ENCODE data around the gene BROX.
"Not testable (repeated sequence)": the region's sequence is repeated elsewhere in the genome, so short reads cannot be mapped to it uniquely, and the experiment has no call there.

The BROX gene

DNA sequence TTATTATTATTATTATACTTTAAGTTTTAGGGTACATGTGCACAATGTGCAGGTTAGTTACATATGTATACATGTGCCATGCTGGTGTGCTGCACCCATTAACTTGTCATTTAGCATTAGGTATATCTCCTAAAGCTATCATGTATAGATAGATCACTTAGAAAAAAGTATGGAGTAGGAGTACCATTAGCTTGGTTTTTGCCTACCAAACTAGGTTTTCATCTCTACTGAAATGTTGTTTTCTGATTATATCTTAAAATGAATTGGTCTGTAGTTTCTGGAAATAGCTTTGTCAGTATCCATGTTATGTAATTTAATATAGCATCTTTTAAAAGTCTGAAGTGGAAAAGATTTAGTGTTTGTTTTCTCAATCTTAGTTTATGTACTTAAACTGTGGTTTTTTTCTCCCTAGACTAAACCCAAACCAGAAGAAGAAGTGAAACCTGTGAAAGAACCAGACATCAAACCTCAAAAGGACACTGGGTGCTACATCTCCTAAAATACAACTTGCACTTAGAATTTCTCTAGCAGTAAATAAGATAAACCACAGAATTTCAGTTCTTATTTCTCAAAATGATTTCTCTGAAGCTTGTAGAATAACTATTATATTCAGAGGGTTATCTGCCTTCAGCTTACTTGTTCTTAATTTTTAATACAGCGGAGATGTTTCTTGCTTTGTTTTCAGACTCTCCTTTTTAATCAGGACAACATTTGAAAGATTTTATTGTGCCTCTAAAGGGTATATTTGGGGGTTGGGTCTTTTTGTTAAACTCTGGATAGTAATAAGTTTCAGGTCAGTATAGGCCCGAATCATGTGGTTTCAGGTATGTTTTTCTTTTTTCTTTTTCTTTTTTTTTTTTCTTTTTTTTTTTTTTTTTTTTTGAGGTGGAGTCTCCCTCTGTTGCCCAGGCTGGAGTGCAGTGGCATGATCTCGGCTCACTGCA is 20.1 kb downstream of the BROX start:
- no peak for DNase-seq

DNA sequence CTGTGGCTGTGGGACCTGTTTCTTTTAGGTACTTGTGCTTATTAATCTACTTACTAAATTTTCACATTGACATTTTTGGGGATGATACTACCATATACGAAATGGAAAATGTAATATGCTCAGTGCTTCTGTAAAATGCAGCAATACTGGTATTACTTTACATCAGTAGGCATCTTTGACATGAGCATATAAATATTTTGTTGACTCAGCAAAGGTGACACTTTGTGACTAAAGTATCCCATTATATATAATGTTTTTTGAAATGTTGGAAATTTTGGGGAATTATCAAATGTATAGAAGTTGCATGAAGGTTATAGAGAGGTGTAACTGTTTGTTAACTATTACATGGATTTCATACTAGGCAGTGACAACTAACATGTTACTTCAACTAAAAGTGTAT is 22.4 kb downstream of the BROX start:
- DNase-seq, result no peak

DNA sequence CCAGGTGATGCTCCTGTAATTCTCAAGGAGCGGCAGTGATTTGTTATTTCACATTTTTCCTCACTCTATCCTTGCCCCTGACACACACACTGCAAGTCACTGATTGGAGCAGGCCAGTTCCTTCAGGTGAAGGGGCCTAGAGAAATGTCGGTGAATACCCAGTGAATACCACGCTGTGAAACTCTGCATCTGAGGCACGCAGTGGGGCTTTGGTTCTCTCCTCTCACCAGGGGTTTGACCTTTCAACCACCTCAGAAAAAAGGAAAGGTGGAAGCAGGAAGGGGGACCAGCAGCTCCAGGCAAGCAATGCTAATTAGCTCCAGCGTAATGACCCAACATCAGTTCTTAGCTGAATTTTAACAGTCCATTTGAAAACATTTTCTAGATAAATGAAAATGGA is 24.1 kb downstream of the BROX start:
- DNase-seq, result no peak

DNA sequence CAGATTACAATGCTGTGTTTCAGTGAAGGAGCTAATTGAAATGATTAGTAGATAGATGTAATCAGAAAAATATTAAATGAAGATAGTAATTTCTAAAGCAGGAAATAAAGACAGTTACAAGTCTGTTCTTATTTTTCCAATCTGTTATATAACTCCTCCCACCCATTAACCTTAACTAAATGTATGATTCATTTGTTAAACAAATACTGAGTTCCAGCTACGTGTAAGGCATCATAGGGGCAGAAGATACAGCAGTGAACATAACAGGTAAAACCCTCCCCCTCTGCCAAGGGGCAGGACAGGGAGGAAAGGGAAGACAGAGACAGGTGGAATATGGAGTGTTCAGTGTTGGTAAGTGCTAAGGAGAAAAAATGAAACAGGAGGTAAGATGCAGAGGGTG is 24.6 kb downstream of the BROX start, which contains the start of gene FAM177B:
TSS of gene FAM177B (plus strand) at position 231 of the 400 bp plus-strand sequence. CDS start 9,344 bp downstream, outside the sequence.
- no peak for DNase-seq

DNA sequence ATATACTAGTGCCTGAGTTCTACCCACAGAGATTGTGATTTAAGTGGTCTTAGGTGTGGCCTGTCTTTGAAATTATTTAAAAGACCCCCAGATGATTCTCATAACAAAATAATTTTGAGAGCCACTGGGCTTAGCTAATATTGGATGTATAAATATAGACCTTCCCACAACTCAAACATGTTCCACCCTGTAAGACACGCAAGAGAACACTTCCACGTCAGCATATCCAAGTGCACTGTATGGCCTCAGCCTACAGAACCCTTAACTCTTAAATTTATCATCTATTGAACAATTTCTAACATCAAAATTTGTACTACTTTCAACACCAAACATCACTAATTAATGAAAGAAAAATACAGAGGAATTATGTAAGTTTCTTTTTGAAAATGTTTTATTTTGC is 27.1 kb downstream of the BROX start:
- no peak for DNase-seq

DNA sequence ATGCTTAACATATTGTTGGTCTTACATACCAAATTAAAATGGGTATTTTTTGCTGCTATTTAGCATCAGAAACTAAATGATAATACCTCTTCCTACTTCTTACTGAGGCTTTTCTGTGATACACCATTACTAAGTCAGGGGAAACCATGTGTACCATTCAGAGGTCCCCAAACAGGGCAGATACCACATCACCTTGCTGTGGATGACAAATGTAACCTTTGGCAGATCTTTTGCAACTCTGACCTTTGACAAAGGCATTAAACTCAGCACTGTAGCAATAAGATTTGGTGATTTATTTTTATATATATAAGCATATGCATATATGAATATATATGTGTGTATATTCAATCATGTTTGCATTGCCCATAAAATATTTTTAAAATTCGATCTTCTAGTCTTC is 27.6 kb downstream of the BROX start:
- DNase-seq, result no peak

DNA sequence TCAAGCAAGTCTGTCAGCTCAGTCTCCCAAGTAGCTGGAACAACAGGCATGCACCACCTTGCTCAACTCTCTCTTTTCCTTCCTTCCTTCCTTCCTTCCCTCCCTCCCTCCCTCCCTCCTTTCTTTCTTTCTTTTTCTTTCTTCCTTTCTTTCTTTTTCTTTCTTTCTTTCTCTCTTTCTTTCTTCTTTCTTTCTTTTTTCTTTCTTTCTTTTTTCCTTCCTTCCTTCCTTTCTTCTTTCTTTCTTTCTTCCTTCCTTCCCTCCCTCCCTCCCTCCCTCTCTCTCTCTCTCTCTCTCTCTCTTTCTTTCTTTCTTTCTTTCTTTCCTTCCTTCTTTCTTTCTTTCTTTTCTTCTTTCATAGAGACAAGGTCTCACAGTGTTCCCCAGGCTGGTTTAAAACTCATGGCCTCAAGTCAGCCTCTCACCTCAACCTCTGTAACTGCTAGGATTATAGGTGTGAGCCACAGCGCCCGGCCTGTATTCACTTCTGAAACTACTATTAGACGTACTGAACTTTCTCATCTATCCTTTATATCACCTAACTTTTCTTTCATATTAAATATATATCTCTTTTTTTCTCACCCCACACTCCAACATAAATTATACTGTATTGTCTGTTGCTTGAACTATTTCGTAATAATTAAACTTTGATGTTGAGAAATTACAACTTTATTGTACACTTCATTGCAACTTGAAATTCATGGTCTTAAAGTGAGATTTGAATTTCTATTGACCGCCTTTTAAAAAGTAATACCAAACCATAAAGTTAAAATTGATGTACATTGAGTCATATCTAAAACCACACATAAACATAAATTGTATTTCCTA is 29.5 kb downstream of the BROX start:
- not testable (repeated sequence) for DNase-seq

DNA sequence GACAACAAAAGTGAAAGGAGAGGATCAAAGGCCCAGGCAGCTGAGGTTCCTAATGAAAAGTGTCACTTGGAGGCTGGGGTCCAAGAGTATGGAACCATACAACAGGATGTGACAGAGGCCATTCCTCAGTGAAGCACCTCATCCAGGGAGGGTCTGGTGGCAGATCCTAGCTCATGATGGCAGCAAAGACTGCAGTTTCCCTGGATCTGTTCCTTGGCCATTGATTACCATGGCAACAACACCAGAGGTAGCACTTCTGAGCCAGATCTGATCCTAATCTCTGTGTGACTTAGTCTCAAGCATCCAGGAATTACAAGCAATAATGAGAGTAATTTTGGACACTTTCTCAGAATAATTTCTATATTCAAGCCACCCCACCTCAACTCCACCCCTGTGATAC is 37.6 kb downstream of the BROX start:
- no peak for DNase-seq

DNA sequence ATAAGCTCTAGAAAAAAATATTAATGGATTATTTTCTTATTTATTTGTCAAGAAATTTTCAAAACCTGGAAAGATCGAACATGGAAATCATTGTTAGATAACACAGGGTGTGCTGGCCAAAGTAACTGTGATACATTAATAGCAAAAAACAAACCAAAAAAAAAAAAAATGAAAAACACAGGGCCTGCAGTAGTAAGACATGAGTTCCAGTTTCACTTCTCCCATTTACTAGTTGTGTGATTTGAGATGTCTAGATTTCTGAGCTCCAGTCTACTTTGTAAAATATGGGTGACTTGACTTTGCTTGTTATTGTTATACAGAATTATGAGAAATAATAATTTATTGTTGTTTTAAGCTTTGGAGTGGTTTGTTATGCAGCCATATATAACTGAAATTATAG is 38.3 kb downstream of the BROX start:
- DNase-seq, result no peak

DNA sequence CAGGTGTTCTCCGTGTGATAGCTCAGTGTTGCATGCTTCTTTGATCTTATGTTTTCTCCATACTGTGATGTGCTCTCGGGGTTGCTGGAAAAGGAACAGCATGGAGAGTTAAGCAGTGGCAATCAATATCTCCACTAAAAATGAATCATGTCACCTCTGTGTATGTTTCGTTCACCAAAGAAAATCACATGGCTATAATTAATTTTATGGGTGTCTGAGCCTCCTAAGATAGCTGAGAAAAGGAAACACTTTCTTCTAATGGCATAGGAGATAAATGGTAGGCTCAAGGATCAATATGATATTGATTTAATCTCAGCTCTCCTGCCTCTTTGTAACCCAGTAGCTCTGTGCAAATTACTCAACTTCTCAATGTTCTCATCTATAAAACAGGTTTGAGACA is 38.9 kb downstream of the BROX start:
- DNase-seq, result no peak

DNA sequence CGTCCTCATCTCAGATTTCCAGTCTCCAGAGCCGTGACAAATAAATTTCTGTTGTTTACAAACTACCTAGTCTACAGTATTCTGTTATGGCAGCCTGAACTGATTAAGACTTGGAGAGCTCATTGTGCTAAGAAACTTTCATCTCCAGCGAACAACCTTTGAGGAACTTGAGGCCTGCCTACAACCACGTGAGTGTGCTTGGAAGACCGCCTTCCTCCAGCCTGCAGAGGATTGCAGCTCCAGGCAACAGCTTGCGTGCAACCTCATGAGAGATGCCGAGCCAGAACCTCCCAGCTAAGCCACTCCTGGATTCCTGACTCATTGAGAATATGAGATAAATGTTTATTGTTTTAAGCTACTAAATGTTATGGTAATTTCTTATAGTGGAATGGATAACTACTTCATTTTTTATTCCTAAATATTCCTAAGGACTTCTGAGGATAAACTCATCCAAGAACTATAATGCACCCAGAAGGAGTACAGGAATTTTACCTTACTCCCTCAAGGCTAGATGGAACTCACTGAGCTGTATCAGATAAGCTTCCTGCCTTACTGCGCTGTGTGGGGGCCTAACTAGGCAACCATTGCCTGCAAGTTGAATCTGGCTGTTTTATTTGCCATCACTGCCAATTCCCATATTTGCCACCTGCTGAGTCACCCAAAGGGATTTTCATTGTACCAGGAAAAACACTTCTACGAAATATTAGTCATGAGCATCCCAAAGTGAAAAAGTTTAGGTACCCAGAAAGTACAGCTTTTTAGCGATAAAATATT is 42.2 kb downstream of the BROX start:
- DNase-seq, result no peak

DNA sequence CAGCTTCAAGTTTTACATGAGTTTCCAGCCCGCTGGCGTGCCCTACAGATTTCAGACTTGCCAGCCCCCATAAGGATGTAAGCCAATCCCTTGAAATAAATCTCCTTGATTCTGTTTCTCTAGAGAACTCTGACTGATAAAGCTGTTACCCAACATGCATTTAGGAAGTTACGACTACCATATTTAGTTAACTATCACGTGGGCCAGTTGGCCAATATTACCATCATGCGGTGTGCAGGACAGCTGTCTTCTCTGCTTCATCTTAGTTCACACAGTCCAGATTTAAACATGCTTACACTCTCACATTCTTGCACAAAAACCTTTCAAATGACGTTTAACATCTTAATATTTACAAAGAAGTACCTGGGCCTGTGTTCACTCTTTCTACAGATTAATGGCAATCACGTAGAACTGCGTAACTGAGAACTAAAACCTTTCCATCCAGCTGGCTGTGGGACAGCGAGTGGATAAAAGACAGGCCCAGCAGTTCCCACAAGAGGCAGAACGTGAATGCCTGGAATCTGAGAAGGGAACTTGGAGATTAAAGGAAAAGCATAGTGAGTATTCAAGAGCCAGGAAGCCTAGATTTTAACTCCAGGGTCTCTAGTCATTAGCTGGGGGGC is 45.4 kb downstream of the BROX start:
- DNase-seq, result no peak

DNA sequence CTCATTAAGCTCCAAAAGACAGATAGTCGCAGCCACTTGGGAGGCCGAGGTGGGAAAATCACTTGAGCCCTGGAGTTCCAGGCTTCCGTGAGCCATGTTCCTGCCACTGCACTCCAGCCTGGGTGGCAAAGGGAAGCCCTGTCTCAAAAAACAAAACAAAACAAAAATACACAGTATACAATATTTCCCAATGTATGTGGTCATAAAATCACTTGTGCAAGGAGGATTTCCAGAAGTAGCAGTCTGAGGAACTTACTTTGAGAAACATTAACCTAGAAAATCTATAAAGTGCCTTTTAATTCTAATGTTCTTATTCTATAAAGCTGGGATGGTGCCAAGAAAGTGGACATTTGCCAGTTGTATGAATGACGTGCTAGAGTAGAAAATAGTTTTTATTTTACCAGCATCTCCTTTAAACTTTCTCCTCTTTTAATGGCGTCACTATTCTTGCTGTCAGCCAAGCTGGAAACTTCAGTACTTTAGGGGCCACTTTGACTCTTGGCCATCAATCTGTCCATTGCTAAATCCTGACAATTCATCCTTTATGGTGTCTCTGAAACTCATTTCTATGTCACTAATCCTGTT is 47.2 kb downstream of the BROX start:
- no peak for DNase-seq

DNA sequence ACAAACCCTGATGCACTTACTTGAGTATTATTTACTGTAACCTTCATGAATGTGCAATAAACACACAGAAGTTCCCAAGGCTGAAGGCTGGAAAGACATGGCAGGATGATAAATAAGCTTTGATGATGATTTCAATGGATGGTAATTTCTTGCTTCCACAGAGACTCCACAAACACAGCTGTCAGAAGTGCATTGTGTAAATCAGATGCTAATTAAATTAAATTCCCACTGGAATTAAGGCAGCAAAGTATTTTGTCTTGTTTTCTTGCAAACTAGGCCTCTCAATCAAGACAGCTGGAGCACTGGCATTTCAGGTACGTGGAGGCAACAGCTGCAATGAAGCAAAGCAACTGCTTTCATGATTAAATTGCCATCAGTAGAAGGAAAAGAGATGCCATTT is 48.7 kb downstream of the BROX start:
- no peak for DNase-seq

DNA sequence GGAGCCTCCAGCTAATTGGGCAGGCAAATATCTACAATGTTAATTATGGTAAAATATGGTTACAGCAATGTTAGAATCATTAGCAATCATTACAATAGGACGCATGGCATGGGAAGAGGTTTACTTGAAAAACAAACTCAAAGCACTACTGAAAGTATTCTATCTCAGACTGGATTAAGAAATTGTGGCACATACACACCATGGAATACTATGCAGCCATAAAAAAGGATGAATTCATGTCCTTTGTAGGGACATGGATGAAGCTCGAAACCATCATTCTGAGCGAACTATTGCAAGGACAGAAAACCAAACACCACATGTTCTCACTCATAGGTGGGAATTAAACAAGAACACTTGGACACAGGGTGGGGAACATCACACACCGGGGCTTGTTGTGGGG is 49.8 kb downstream of the BROX start:
- DNase-seq, result not testable (repeated sequence)

DNA sequence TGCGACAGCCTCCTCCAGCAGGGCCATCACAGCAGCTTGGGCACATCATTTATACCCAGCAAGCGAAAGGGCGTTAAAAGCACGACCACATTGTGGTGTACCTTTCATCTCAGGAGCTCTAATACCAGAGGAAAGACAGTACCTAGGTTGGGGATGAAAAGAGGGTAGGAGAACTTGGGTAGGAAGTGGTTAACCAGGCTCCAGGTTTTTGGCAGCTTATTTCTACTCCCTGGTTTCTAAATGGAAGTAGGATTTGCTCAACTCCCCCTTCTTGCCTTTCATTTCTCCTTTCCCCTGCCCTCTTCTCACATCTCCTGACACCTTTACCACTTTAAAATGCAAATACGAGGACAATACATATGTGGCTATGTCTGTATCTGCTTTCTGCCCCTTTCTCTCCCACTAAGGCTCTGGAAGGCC is 54.8 kb downstream of the BROX start:
- no peak for DNase-seq

DNA sequence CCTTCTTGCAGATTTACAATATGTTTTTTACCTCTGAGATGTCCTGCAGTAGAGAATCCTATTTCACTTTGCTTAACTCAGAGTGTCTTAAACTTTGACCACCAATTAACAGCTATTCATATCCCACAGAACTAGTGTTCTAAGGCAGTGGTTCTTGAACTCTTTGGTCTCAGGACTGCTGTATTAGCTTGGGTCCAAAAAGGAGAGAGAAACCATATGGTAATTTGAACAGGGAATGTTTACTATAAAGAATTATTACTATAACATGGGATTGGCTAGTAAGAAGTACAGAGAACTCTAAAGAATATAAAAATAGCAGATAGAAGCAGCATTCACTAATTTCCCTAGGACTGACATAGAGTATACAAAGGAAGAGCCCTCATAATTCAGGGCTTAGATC is 56.2 kb downstream of the BROX start:
- no peak for DNase-seq

DNA sequence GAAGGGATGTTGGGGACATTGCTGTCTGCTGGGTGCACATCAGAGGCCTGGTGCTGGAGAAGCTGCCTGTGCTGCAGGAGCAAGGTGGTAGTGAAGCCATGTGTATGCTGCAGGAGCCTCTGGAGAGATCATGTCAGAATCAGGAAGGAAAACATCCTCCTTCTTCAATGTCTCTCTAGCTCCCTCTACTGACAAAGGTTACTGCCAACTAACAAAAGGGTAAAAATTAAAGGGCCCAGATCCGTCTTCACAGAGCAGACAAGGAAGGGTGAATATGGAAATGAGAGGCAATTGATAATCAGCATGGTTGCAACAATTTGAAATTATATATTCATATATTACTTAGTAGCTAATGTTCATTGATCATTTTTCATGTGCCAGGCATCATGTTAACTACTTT is 56.8 kb downstream of the BROX start:
- DNase-seq, result no peak

DNA sequence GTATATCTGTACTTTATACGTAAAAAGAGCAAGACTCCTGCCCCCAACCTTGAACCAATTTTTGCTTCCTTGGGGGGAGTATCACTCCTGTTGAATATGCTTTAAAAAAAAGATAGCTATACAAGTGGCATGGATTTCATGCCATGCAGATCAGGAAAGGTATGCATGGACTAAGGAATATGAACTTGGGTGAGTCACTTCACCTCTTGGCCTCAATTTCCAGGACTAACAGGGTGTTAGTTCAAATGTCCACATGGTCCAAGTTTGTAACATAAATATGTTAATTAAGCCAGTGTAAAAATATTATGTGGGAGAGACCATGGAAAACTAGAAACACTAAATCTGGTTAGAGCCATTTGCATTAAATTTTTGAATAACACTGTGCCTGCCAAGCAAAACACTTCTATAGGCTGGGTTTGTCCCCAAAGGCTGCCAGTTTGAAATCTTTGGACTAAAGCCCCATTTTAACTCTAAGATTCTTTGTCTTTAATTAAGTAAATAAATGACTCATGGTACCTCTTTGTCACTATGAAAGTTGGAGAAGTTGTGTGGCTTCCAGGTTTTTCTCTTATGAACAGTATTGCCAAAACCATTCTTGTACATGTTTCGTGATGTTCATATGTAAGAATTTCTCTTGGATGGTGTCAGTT is 57.7 kb downstream of the BROX start:
- DNase-seq, result no peak

DNA sequence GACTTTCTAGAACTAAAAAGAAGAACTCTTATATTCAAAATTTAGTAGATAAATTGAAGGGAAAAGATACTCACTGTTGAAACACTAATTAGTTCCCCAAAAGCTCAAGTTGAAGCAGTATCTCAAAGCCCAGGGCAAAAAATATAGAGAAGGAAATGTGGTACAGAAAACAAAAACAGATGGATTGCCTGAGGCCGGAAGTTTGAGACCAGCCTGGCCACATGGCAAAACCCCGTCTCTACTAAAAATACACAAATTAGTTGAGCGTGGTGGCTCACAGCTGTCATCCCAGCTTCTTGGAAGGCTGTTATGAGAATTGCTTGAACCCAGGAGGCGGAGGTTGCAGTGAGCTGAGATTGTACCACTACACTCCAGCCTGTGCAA is 60.6 kb downstream of the BROX start:
- DNase-seq, result no peak

DNA sequence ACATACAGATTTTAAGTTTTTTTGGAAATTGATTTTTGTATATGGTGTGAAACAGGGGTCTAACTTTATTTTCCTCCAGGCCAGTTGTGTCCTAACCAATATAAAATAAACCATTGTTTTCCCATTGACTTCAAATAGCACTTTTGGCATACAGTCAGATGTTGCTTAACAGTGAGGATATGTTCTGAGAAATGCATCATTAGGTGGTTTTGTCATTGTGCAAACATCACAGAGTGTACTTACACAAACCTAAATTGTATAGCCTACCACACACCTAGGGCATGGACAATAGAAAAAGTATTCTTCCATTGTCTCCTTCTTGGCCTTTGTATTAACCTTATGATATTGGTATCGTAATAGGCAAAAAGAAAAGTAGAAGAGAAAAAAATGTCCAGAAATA is 65.1 kb downstream of the BROX start:
- DNase-seq, result no peak

DNA sequence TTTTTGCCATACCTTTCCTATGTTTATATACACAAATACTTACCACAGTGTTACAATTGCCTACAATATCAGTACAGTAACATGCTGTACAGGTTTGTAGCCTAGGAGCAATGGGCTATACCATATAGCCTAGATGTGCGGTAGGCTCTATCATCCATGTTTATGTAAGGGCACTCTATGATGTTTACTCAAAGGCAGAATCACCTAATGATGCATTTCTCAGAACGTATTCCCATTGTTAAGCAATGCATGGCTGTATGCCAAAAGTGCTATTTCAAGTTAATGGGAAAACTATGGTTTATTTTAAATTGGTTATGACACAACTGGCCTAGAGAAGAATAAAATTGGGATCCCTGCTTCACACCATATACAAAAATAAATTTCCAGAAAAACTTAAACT is 65.6 kb downstream of the BROX start:
- no peak for DNase-seq
